Activated CD4-positive, alpha-beta T cell treated with anti-CD3 and anti-CD28 coated beads, Interleukin-2, amount 10 ng/mL, durations not matched to agents 24 days and 14 days (primary cell): Measurements from ENCODE around the gene FUT2. TPM values are rescaled to one million over a fixed set of nuclear protein-coding genes. Genes with fewer than 3 reads are reported as not detected.

Source experiments
- DNase-seq: peaks from one replicate; pipeline ENCODE4 v3.0.0; 2022
- H3K27ac Mint-ChIP-seq: one replicate; pipeline ENCODE4 v1.8.0; 2022; ENCODE audit warnings: mild to moderate bottlenecking, mixed read lengths
- H3K27me3 Mint-ChIP-seq: one replicate; pipeline ENCODE4 v1.8.0; 2022; ENCODE audit warnings: mixed read lengths
- H3K36me3 Mint-ChIP-seq: one replicate; pipeline ENCODE4 v1.8.0; 2022; ENCODE audit warnings: low read depth, mild to moderate bottlenecking, mixed read lengths
- H3K4me1 Mint-ChIP-seq: one replicate; pipeline ENCODE4 v1.8.0; 2021; ENCODE audit warnings: mixed read lengths
- H3K4me3 Mint-ChIP-seq: one replicate; pipeline ENCODE4 v1.8.0; 2022; ENCODE audit warnings: mild to moderate bottlenecking, moderate library complexity, mixed read lengths
- H3K9me3 Mint-ChIP-seq: one replicate; pipeline ENCODE4 v1.8.0; 2021; ENCODE audit warnings: mixed read lengths
- intact Hi-C: fragments of 100-400 bp; cut with micrococcal nuclease; formaldehyde crosslinking; loops from one replicate; pipeline ENCODE4 v1.15.1; 2023
- total RNA-seq: library from RNA; stranded (reverse); gene quantifications from 2 replicates; pipeline ENCODE4 v1.2.3, GENCODE V29; 2022

The FUT2 gene
- total RNA-seq, 1 donor from 2014 or later: not detected

GRCh38 chr19:48737360-48737998, 41.7 kb downstream of the FUT2 start:
- Mint-ChIP-seq H3K27me3 (peaks cover 2% of the 10 kb centered on the region), H3K36me3 (no peaks in the 10 kb centered on the region), H3K4me1 (peaks cover 11% of the 10 kb centered on the region), H3K27ac (peak overlapping the region; percentile 8), H3K9me3 (no peaks in the 10 kb centered on the region), H3K4me3 (no peak overlapping the region)
- peak; percentile 57 for DNase-seq
- intact Hi-C loops: no loop called here

- DNase-seq: peak; percentile 96
- Mint-ChIP-seq H3K36me3 (no peaks in the 10 kb centered on the region), H3K4me3 (peak overlapping the region; percentile 79), H3K4me1 (peaks cover 11% of the 10 kb centered on the region), H3K9me3 (no peaks in the 10 kb centered on the region), H3K27me3 (peaks cover 5% of the 10 kb centered on the region), H3K27ac (peak overlapping the region; percentile 80)
- intact Hi-C loops: loop anchor here (1.0 to 2.0 kb wide), 3 partner anchors 24 to 92 kb away; partner anchors contain the start of gene CA11
Measured at GRCh38 chr19:48738557-48739403, 43.0 kb downstream of the FUT2 start.

GRCh38 chr19:48739404-48740163, 43.8 kb downstream of the FUT2 start:
- Mint-ChIP-seq H3K36me3 (no peaks in the 10 kb centered on the region), H3K27me3 (peaks cover 8% of the 10 kb centered on the region), H3K9me3 (no peaks in the 10 kb centered on the region), H3K27ac (no peak overlapping the region), H3K4me3 (peak overlapping the region; percentile 60), H3K4me1 (peaks cover 11% of the 10 kb centered on the region)
- intact Hi-C loops: loop anchor here (1.0 to 2.0 kb wide), 2 partner anchors 65 to 93 kb away; partner anchors contain the start of gene CA11
- DNase-seq: peak; percentile 66

- DNase-seq: peak; percentile 57
- intact Hi-C loops: no loop called here
- no peak within 1 kb of the TSS for H3K27ac Mint-ChIP-seq
- peaks cover 8% of the 10 kb centered on the region for H3K27me3 Mint-ChIP-seq
- no peaks in the 10 kb centered on the region for H3K36me3 Mint-ChIP-seq
- H3K9me3 Mint-ChIP-seq: no peaks in the 10 kb centered on the region
- H3K4me3 Mint-ChIP-seq: peak within 1 kb of the TSS; percentile 60
- H3K4me1 Mint-ChIP-seq: peaks cover 12% of the 10 kb centered on the region
Measured at GRCh38 chr19:48740164-48740972, 44.6 kb downstream of the FUT2 start, which contains the start of gene RASIP1. TSS of gene RASIP1 (minus strand) at chr19:48740610. CDS start at chr19:48740282, 328 bp downstream.

GRCh38 chr19:48741129-48741999, 45.6 kb downstream of the FUT2 start:
- intact Hi-C loops: no loop called here
- peak; percentile 83 for DNase-seq
- H3K27ac Mint-ChIP-seq: no peak overlapping the region
- H3K4me1 Mint-ChIP-seq: peaks cover 18% of the 10 kb centered on the region
- no peaks in the 10 kb centered on the region for H3K36me3 Mint-ChIP-seq
- H3K9me3 Mint-ChIP-seq: no peaks in the 10 kb centered on the region
- peaks cover 11% of the 10 kb centered on the region for H3K27me3 Mint-ChIP-seq
- peak overlapping the region; percentile 43 for H3K4me3 Mint-ChIP-seq

GRCh38 chr19:48742096-48742495, 46.3 kb downstream of the FUT2 start:
- DNase-seq: no peak
- peaks cover 11% of the 10 kb centered on the region for H3K27me3 Mint-ChIP-seq
- no peak overlapping the region for H3K27ac Mint-ChIP-seq
- H3K9me3 Mint-ChIP-seq: no peaks in the 10 kb centered on the region
- no peaks in the 10 kb centered on the region for H3K36me3 Mint-ChIP-seq
- H3K4me1 Mint-ChIP-seq: peaks cover 19% of the 10 kb centered on the region
- intact Hi-C loops: no loop called here
- no peak overlapping the region for H3K4me3 Mint-ChIP-seq

DNA sequence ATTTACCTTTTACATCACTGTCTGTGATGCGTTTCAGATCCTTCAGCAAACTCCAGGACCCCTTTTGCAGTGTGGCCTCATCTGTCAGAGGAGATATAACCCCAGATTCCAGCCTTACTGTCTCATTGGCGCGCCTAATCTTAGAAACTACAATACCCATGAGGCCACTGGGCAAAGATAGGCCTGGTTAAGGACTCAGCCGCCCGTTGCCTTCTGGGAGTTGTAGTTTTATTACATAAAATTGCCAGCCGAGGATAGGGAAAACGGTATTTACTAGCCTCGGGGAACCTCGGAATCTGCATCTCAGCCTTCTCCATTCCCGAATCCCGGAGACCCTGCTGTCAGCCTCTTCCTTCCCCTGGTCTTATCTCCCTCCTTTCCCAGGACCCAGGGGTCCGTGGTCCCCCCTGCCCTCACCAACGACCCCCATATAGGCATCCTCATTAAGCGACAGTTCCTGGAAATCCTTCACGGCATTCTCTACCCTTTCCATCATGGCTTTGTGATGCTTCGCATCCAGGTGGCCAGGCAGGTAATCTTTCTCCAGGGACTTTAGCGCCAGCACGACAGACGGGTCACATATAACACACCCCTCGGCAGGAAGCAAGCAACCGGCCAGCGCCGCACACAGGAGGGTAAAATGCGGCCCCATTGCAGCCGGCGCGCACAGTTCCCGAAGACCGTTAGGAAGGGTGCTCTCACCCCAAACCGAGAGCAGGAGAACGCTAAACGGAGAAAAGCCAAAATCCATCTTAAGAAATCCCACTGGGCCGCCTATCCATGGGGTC, 49.6 kb downstream of the FUT2 start:
- no peak overlapping the region for H3K4me3 Mint-ChIP-seq
- H3K27ac Mint-ChIP-seq: peak overlapping the region; percentile 57
- DNase-seq: peak; percentile 86
- no peaks in the 10 kb centered on the region for H3K36me3 Mint-ChIP-seq
- intact Hi-C loops: loop anchor here (1.0 kb wide), 1 partner anchor 24 kb away; no protein-coding TSS in a partner anchor
- no peaks in the 10 kb centered on the region for H3K9me3 Mint-ChIP-seq
- H3K27me3 Mint-ChIP-seq: peaks cover 8% of the 10 kb centered on the region
- peaks cover 17% of the 10 kb centered on the region for H3K4me1 Mint-ChIP-seq

DNA sequence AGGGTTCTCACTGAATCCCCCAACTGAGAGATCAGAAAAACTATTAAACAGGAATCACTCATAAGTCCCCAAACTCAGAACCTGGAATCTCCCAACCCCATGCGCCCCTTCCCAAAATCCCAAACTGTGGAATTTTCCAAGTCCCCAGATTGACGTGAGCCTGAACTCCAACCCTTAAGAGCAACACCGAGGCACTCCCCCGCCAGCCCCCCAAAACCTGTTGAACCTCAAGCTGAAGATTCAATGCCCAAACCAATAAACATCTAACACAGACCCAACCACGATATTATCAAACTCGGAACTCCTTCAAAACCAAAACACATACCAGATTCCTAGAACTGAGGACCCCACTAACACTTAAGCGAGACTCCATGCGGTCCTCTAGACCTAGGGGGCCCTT, 50.3 kb downstream of the FUT2 start:
- intact Hi-C loops: no loop called here
- Mint-ChIP-seq H3K9me3 (no peaks in the 10 kb centered on the region), H3K4me3 (peak overlapping the region; percentile 70), H3K27me3 (peaks cover 11% of the 10 kb centered on the region), H3K27ac (no peak overlapping the region), H3K36me3 (no peaks in the 10 kb centered on the region), H3K4me1 (peaks cover 15% of the 10 kb centered on the region)
- DNase-seq: no peak

GRCh38 chr19:48746738-48747575, 51.2 kb downstream of the FUT2 start, which contains the start of gene IZUMO1:
TSS of gene IZUMO1 (minus strand) at chr19:48746909. CDS start at chr19:48745859, 1,050 bp downstream.
- peak within 1 kb of the TSS; percentile 20 for H3K27ac Mint-ChIP-seq

DNA sequence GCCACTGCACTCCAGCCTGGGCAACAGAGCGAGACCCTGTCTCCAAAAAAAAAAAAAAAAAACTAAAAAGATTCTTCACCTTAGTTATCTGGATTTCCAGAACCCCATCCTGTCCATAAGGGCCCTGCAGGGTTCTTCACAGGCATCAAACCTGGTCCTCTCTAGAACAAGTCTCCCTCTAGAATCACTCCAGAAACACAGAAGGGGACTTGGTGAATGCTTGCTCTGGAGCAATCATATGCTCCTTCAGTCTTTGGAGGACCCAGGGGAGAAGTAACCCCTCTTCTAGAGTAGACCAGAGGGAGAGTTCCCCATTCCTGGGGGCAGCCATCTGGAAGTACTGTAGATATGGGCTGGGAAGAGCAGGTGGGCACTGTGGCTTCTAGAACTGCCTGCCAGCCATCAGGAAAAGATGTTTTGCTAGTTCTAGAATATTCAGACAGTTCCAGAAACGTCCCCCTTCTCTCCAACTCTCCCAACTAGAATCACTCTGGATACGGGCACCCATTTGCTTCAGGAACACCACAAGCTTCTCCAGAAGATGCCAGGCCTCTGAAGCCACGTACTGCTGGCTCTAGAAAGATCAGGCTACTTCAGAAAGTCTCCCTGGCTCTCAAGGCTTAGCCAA, 53.9 kb downstream of the FUT2 start:
- Mint-ChIP-seq H3K4me1 (peaks cover 26% of the 10 kb centered on the region), H3K27me3 (peaks cover 26% of the 10 kb centered on the region), H3K36me3 (no peaks in the 10 kb centered on the region), H3K9me3 (no peaks in the 10 kb centered on the region), H3K27ac (no peak overlapping the region), H3K4me3 (no peak overlapping the region)
- no peak for DNase-seq
- intact Hi-C loops: no loop called here

More at GRCh38 chr19:48746738-48747575, 51.2 kb downstream of the FUT2 start, which contains the start of gene IZUMO1:
- peaks cover 13% of the 10 kb centered on the region for H3K27me3 Mint-ChIP-seq
- DNase-seq: peak; percentile 90
- no peaks in the 10 kb centered on the region for H3K9me3 Mint-ChIP-seq
- intact Hi-C loops: no loop called here
- H3K36me3 Mint-ChIP-seq: no peaks in the 10 kb centered on the region
- peak within 1 kb of the TSS; percentile 70 for H3K4me3 Mint-ChIP-seq
- H3K4me1 Mint-ChIP-seq: peaks cover 15% of the 10 kb centered on the region

- no peak overlapping the region for H3K27ac Mint-ChIP-seq
- no peak overlapping the region for H3K4me3 Mint-ChIP-seq
- no peaks in the 10 kb centered on the region for H3K36me3 Mint-ChIP-seq
- peaks cover 26% of the 10 kb centered on the region for H3K4me1 Mint-ChIP-seq
- DNase-seq: no peak
- H3K9me3 Mint-ChIP-seq: no peaks in the 10 kb centered on the region
- intact Hi-C loops: no loop called here
- H3K27me3 Mint-ChIP-seq: peaks cover 27% of the 10 kb centered on the region
Measured at GRCh38 chr19:48750351-48750750, 54.6 kb downstream of the FUT2 start.
